GM23248 (cell line): ENCODE results near the gene HMGXB4. TPM values are rescaled to one million over a fixed set of nuclear protein-coding genes. Genes with fewer than 3 reads are reported as not detected.

Experiments used
- DNase-seq: peaks from one replicate; pipeline ENCODE4 v3.0.0-alpha.2; 2015
- H2AFZ ChIP-seq: fragments of 200-600 bp; sonication (generic); 2 replicates; pipeline ENCODE4 v1.6.1; 2016; ENCODE audit warnings: antibody characterized with exemption
- H3F3A ChIP-seq: fragments of 200-600 bp; sonication (generic); 2 replicates; pipeline ENCODE4 v1.6.1; 2016; ENCODE audit warnings: mild to moderate bottlenecking, antibody characterized with exemption, mixed run types; ENCODE audit not compliant: insufficient read depth
- H3K27ac ChIP-seq: fragments of 200-600 bp; sonication (generic); 2 replicates; pipeline ENCODE4 v1.5.1; 2016; ENCODE audit warnings: mild to moderate bottlenecking
- H3K27me3 ChIP-seq: fragments of 200-600 bp; sonication (generic); replicated peaks from 2 replicates; pipeline ENCODE4 v1.6.1; 2016; ENCODE audit warnings: mild to moderate bottlenecking; ENCODE audit not compliant: insufficient read depth
- H3K36me3 ChIP-seq: fragments of 200-600 bp; sonication (generic); 2 replicates; pipeline ENCODE4 v1.6.1; 2016; ENCODE audit warnings: low read depth, mild to moderate bottlenecking
- H3K4me1 ChIP-seq: fragments of 200-600 bp; sonication (generic); 2 replicates; pipeline ENCODE4 v1.6.1; 2016; ENCODE audit warnings: mild to moderate bottlenecking; ENCODE audit not compliant: insufficient read depth
- H3K4me2 ChIP-seq: fragments of 200-600 bp; sonication (generic); one replicate; pipeline ENCODE4 v1.6.1; 2016; ENCODE audit warnings: mild to moderate bottlenecking; ENCODE audit not compliant: unreplicated experiment
- H3K4me3 ChIP-seq: fragments of 200-600 bp; sonication (generic); 2 replicates; pipeline ENCODE4 v1.5.1; 2016; ENCODE audit warnings: mild to moderate bottlenecking
- H3K79me2 ChIP-seq: fragments of 200-600 bp; sonication (generic); 2 replicates; pipeline ENCODE4 v1.6.1; 2016; ENCODE audit warnings: mild to moderate bottlenecking; ENCODE audit not compliant: insufficient read depth
- H3K9ac ChIP-seq: fragments of 200-600 bp; sonication (generic); 2 replicates; pipeline ENCODE4 v1.6.1; 2016; ENCODE audit warnings: mild to moderate bottlenecking
- H3K9me2 ChIP-seq: fragments of 200-600 bp; sonication (generic); 2 replicates; pipeline ENCODE4 v1.6.1; 2016; ENCODE audit warnings: mixed run types, mild to moderate bottlenecking, moderate library complexity; ENCODE audit not compliant: insufficient read depth
- H3K9me3 ChIP-seq: fragments of 200-600 bp; sonication (generic); one replicate; pipeline ENCODE4 v1.6.1; 2017; ENCODE audit warnings: low read depth
- H4K20me1 ChIP-seq: fragments of 200-600 bp; sonication (generic); 2 replicates; pipeline ENCODE4 v1.6.0; 2016; ENCODE audit not compliant: insufficient read depth
- EZH2 ChIP-seq: fragments of 200-600 bp; sonication (generic); IDR thresholded peaks from 2 replicates; pipeline ENCODE4 v1.6.1; 2018; ENCODE audit warnings: antibody characterized with exemption, mild to moderate bottlenecking; ENCODE audit not compliant: insufficient read depth, poor library complexity, severe bottlenecking
- EZH2phosphoT487 ChIP-seq: fragments of 200-600 bp; sonication (generic); IDR thresholded peaks from 2 replicates; pipeline ENCODE4 v1.6.1; 2018; ENCODE audit warnings: antibody characterized with exemption, moderate library complexity, mild to moderate bottlenecking, low read depth; ENCODE audit not compliant: insufficient read depth
- WGBS, 2 experiments: methylation state at CpG; one replicate each; pipeline ENCODE4 v1.1.6; 2015 to 2017; ENCODE audit warnings: low lambda C conversion rate in 2 of 2, low coverage in 1 of 2; ENCODE audit errors: missing lambda C conversion rate in 2 of 2; 5-methylcytosine and 5-hydroxymethylcytosine counted together
- in situ Hi-C: fragments of 300-500 bp; cut with MboI; formaldehyde crosslinking; loops from 2 replicates; pipeline ENCODE4 v1.15.0; 2020
- polyA plus RNA-seq: library from polyadenylated mRNA; unstranded; fragments of >200 nt; fragmentation: Nextera tagmentation; extraction: Ambion mirVana; gene quantifications from 2 replicates; pipeline ENCODE4 v1.2.1, GENCODE V29; 2016
- total RNA-seq: library from RNA; depleted of rRNA; stranded (reverse); fragments of >200 nt; shearing (Covaris generic); gene quantifications from 2 replicates; pipeline ENCODE4 v1.2.3, GENCODE V29; 2014

HMGXB4 gene
- total and polyA plus RNA-seq, 2 experiments from 2014 or later = 12.4 to 17.8 TPM

DNA sequence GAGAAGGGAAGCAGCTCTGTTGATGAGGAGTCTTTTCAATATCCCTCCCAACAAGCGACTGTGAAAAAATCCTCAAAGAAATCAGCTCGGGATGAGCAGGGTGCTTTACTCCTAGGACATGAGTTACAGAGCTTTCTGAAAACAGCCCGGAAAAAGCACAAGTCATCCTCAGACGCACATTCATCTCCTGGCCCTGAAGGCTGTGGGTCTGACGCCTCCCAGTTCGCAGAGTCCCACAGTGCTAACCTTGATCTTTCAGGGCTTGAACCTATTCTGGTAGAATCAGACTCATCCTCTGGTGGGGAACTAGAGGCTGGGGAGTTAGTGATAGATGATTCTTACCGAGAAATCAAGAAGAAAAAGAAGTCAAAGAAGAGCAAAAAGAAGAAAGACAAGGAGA lies 7.7 kb downstream of the HMGXB4 start:
- in situ Hi-C loops = no loop called here
- Histone ChIP-seq H3K4me2 (no peak overlapping the region), H3K4me3 (no peak overlapping the region), H3K27ac (no peak overlapping the region), H3K9me3 (no peaks in the 10 kb centered on the region), H3K36me3 (peaks cover 50% of the 10 kb centered on the region), H3K79me2 (peaks cover 96% of the 10 kb centered on the region), H3K9ac (no peak overlapping the region), H4K20me1 (peaks cover 3% of the 10 kb centered on the region; the same call in 1 of the 2 replicates), H3K9me2 (no peaks in the 10 kb centered on the region), H2AFZ (no peak overlapping the region), H3K4me1 (no peaks in the 10 kb centered on the region), H3F3A (no peaks in the 10 kb centered on the region), H3K27me3 (no peaks in the 10 kb centered on the region)
- TF ChIP-seq EZH2phosphoT487 (no peak), EZH2 (no peak)
- WGBS, 2 experiments = 99% methylated on average over 7 of the region's 7 CpGs
- DNase-seq = no peak

DNA sequence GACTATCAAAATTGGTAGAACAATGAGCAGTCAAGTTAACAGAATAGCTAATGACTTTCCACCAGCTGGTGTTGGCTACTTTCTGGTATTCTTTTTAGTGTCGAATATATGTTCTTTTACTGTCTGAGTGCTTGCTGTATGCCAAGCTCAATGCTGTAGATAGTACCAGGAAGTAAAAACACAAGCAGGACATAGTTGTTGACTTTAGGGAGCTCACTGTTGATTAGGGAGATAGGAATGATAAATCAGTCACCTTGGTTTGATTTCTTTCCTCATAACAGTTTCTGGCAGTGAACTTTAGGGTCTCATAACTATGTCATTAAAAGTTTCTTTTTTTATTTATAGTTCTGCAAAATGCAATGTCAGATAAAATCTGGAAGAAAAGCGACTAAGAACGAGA lies 9.0 kb downstream of the HMGXB4 start:
- TF ChIP-seq EZH2phosphoT487 = no peak
- no peak for TF ChIP-seq EZH2
- Histone ChIP-seq H3K4me3 (no peak overlapping the region), H3K36me3 (peaks cover 55% of the 10 kb centered on the region), H3K27ac (no peak overlapping the region), H3K9me2 (no peaks in the 10 kb centered on the region), H3K27me3 (no peaks in the 10 kb centered on the region), H3K4me1 (no peaks in the 10 kb centered on the region), H3K4me2 (no peak overlapping the region), H3K9ac (no peak overlapping the region), H3K79me2 (peaks cover 96% of the 10 kb centered on the region), H3F3A (no peaks in the 10 kb centered on the region), H2AFZ (no peak overlapping the region), H4K20me1 (peaks cover 3% of the 10 kb centered on the region; the same call in 1 of the 2 replicates), H3K9me3 (no peaks in the 10 kb centered on the region)
- 69 to 75% methylated on average over 3 of the region's 3 CpGs for WGBS, 2 experiments
- DNase-seq = no peak
- in situ Hi-C loops = no loop called here

DNA sequence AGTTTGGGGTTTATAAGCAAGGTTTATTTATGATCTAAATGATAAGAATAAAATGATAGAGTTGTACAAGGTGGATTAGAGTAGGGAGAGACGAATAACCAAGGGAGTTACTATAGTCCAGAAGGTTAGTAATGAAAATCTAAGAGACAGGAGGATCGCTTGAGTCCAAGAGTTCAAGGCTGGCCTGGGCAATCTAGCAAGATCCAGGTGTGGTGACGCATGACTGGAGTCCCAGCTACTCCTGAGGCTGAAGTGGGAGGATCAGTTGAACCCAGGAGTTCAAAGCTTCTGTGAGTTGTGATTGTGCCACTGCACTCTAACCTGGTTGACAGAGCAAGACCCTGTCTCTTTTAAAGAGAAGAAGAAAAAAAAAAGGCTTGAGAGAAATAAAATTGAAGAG lies 12.3 kb downstream of the HMGXB4 start:
- in situ Hi-C loops = no loop called here
- no peaks in the 10 kb centered on the region for H3K9me3 ChIP-seq
- no peak overlapping the region for H3K9ac ChIP-seq
- no peak overlapping the region for H3K4me2 ChIP-seq
- no peaks in the 10 kb centered on the region; the same call in 1 of the 2 replicates for H4K20me1 ChIP-seq
- no peak overlapping the region for H3K27ac ChIP-seq
- WGBS, 2 experiments = 94 to 98% methylated on average over 3 of the region's 3 CpGs
- H3K79me2 ChIP-seq = peaks cover 90% of the 10 kb centered on the region
- H3K36me3 ChIP-seq = peaks cover 37% of the 10 kb centered on the region; the same call in 1 of the 2 replicates
- no peaks in the 10 kb centered on the region for H3F3A ChIP-seq
- H3K4me3 ChIP-seq = no peak overlapping the region
- no peaks in the 10 kb centered on the region for H3K4me1 ChIP-seq
- H3K27me3 ChIP-seq = no peaks in the 10 kb centered on the region
- DNase-seq = no peak
- H2AFZ ChIP-seq = no peak overlapping the region
- H3K9me2 ChIP-seq = no peaks in the 10 kb centered on the region
- no peak for TF ChIP-seq EZH2phosphoT487
- TF ChIP-seq EZH2 = no peak

DNA sequence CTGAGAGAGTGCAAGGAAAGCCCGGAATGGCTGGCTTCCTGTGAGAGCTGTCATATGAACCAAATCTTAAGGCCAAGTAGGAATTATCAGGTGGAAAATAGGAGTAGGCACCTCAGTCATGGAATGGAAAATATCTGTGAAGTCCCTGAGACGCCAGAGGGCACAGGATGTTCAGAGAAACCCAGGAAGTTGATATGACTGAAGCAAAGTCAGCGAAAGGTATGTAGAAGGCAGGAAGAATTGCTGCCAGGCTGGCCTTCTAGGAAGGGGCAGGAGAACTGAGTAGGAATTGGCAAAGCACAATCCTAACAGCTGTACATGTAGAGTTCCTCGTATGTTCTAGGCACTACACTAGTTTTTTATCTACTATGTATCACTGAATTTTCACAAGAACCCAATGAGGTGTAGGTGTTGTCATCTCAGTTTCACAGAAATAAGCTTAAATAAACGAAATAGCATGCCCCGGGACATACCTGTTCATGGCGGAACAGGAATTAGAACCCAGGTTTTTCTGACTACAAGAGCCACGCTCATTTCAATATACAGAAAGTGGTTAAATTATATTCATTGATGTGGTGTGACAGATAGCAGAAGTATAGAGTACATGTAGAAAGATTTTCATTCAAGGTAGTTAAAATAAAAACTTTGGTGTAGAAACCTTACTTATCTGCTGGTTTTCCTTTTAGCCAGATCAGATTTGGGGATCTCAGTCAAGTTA lies 17.0 kb downstream of the HMGXB4 start:
- H3K36me3 ChIP-seq = peaks cover 14% of the 10 kb centered on the region; the same call in 1 of the 2 replicates
- TF ChIP-seq EZH2phosphoT487 (no peak), EZH2 (no peak)
- no peak overlapping the region for H3K9ac ChIP-seq
- peaks cover 86% of the 10 kb centered on the region for H3K79me2 ChIP-seq
- H3F3A ChIP-seq = peaks cover 5% of the 10 kb centered on the region; the same call in 1 of the 2 replicates
- WGBS, 2 experiments = 93 to 95% methylated on average over 8 of the region's 8 CpGs
- H2AFZ ChIP-seq = no peak overlapping the region
- H3K4me1 ChIP-seq = peaks cover 9% of the 10 kb centered on the region
- H3K27ac ChIP-seq = no peak overlapping the region
- H3K4me3 ChIP-seq = no peak overlapping the region
- H3K4me2 ChIP-seq = no peak overlapping the region
- DNase-seq = no peak
- H4K20me1 ChIP-seq = no peaks in the 10 kb centered on the region
- H3K27me3 ChIP-seq = no peaks in the 10 kb centered on the region
- no peaks in the 10 kb centered on the region for H3K9me2 ChIP-seq
- no peaks in the 10 kb centered on the region for H3K9me3 ChIP-seq
- in situ Hi-C loops = no loop called here
